Measurements from ENCODE around the gene DCTN1. TPM values are rescaled to one million over a fixed set of nuclear protein-coding genes. Genes with fewer than 3 reads are reported as not detected.

Gene DCTN1
- total RNA-seq, 2 experiments from 2014 or later = 67.3 to 81.4 TPM

DNA sequence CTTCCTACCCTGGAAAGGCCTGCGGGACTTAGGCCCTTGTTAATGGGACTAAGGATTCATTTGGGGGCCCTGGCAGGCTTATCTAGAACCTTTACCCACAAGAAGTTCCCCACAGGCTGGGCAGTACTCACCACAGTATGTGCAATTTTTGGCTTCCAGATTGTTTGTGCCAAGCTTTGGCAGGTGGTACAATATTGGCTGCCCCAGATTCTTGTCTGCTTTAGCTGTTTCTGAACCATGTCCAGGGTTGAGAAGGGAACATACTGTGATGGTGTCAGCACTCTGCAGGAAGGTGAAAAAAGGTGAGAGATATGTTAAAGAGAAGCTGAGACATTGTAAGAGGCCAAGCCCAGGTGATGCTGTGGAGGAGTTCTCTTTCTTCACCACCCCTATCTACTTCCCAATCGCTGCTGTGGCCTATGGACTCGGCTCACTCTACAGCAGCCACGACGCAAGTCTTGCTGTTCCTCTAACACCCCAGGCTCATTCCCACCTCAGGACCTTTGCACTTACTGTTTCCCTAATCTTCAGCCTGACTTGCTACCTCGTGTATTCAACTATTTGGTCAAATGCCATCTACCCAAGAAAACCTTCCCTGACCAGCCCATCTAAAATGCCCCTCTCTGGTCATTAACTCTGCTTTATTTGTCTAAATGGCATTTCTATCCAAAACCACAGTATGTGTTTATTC is 46.1 kb downstream of the DCTN1 start:
- Mint-ChIP-seq H3K9me3 (no peaks in the 10 kb centered on the region), H3K36me3 (ENCODE audit: low read depth) (no peaks in the 10 kb centered on the region), H3K27ac (no peak overlapping the region), H3K4me1 (ENCODE audit: low read depth) (no peaks in the 10 kb centered on the region), H3K27me3 (no peaks in the 10 kb centered on the region), H3K4me3 (no peak overlapping the region)
- CTCF ChIA-PET = interaction anchor here (0.7 to 11.3 kb wide), 53 partner anchors 10 to 557 kb away, joined by 3 to 190 read pairs (median 6); partner anchors contain the start of genes BOLA3, C2orf81, INO80B and SLC4A5
- DNase-seq (no peak), ATAC-seq (no peak)
- intact Hi-C loops (cut with micrococcal nuclease) = loop anchor here (1.0 kb wide), 1 partner anchor 67 kb away; no protein-coding TSS in a partner anchor
- TF ChIP-seq, protein P1, sequence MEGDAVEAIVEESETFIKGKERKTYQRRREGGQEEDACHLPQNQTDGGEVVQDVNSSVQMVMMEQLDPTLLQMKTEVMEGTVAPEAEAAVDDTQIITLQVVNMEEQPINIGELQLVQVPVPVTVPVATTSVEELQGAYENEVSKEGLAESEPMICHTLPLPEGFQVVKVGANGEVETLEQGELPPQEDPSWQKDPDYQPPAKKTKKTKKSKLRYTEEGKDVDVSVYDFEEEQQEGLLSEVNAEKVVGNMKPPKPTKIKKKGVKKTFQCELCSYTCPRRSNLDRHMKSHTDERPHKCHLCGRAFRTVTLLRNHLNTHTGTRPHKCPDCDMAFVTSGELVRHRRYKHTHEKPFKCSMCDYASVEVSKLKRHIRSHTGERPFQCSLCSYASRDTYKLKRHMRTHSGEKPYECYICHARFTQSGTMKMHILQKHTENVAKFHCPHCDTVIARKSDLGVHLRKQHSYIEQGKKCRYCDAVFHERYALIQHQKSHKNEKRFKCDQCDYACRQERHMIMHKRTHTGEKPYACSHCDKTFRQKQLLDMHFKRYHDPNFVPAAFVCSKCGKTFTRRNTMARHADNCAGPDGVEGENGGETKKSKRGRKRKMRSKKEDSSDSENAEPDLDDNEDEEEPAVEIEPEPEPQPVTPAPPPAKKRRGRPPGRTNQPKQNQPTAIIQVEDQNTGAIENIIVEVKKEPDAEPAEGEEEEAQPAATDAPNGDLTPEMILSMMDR (IDR thresholded peaks at IDR 0.05) = no peak
- POLR2A ChIA-PET = interaction anchor here (0.9 kb wide), 1 partner anchor 83 kb away, joined by 3 read pairs; no protein-coding TSS in a partner anchor

DNA sequence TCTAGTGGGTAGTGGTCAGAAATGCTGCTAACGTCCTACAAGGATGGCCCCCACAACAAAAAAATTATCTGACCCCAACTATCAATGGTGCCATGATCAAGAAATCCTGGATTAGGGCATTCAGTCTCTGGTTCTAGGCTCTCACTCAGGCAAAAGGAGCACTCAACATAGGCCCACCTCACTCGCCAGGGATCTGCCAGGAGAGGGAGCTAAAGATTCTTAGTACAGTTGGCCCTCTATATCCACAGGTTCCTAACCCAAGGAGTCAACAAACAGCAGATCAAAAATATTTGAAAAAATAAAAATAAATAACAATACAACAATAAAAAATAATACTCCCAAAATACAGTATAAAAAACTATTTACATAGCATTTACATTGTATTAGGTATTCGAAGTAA is 46.9 kb downstream of the DCTN1 start:
- Mint-ChIP-seq H3K27ac (no peak overlapping the region), H3K9me3 (no peaks in the 10 kb centered on the region), H3K4me1 (ENCODE audit: low read depth) (no peaks in the 10 kb centered on the region), H3K4me3 (no peak overlapping the region), H3K36me3 (ENCODE audit: low read depth) (no peaks in the 10 kb centered on the region), H3K27me3 (no peaks in the 10 kb centered on the region)
- TF ChIP-seq, protein P1 (IDR thresholded peaks at IDR 0.05) = peak; percentile 44
- CTCF ChIA-PET = interaction anchor here (0.7 to 11.3 kb wide), 11 partner anchors 9 to 328 kb away, joined by 3 to 190 read pairs (median 3); partner anchors contain the start of gene SLC4A5
- ATAC-seq (no peak), DNase-seq (peak; percentile 43)
- POLR2A ChIA-PET = no interaction called here
- intact Hi-C loops (cut with micrococcal nuclease) = no loop called here

DNA sequence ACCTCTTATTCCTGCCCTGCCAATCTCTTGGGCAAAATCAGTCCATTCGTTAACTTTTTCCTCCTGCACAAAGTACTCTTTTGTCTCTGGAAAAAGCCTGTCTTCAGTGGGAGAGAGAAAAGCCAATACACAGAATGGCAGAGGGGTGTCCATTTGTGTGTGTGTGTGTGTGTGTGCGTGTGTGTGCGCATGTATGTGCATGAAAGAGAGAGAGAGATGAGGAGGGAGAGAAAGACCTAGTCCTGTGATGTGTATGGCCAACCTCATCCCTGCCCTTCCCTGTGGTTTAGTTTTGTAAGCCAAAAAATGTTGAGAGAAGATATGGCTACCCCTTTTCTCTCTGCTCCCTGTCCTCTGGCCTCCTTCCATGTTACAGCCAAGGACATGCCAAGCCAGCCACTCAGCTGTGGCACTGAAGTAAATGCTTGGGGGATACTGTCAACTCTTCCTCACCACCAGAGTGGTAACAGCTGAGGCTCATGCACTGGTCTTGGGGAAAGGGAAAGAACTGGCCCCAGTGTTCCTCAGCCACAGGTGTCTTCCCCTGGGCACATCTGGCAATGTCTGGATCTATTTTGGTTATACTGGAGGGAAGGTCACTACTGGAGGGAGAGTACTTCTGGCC is 47.4 kb downstream of the DCTN1 start:
- TF ChIP-seq, protein P1 (IDR thresholded peaks at IDR 0.05) = no peak
- H3K4me1 Mint-ChIP-seq (ENCODE audit: low read depth) = no peaks in the 10 kb centered on the region
- H3K9me3 Mint-ChIP-seq = no peaks in the 10 kb centered on the region
- H3K27ac Mint-ChIP-seq = no peak overlapping the region
- no peak for ATAC-seq
- intact Hi-C loops (cut with micrococcal nuclease) = no loop called here
- no peaks in the 10 kb centered on the region for H3K36me3 Mint-ChIP-seq (ENCODE audit: low read depth)
- ChIA-PET POLR2A (no interaction called here), CTCF (interaction anchor here (0.7 to 11.3 kb wide), 10 partner anchors 9 to 328 kb away, joined by 3 to 190 read pairs (median 12); partner anchors contain the start of gene SLC4A5)
- no peak for DNase-seq
- H3K27me3 Mint-ChIP-seq = no peaks in the 10 kb centered on the region
- no peak overlapping the region for H3K4me3 Mint-ChIP-seq

DNA sequence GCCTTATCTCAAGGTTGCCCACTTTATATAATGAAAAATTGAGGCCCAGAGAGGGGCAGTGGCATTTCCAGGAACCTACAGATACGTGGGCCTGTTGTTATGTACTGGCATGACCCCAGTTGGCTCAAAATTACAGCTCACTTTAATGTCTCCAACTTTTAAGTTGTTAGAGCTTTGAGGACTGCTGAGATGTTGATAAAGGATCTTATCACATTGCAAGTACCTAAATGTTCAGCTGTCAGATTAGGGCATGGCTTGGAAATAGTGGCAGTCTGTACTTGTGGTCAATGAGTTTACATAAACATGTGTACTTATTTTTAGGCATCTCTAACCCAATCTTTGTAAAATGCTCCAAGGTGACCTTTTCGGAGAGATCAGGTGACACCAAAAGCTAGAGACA is 51.5 kb downstream of the DCTN1 start:
- TF ChIP-seq, protein P1 (IDR thresholded peaks at IDR 0.05) = no peak
- no peak overlapping the region for H3K27ac Mint-ChIP-seq
- no peaks in the 10 kb centered on the region for H3K27me3 Mint-ChIP-seq
- ATAC-seq (no peak), DNase-seq (no peak)
- H3K4me1 Mint-ChIP-seq (ENCODE audit: low read depth) = no peaks in the 10 kb centered on the region
- no peaks in the 10 kb centered on the region for H3K36me3 Mint-ChIP-seq (ENCODE audit: low read depth)
- ChIA-PET CTCF (interaction anchor here (0.8 to 1.3 kb wide), 3 partner anchors 30 to 504 kb away, joined by 3 to 6 read pairs (median 3); no protein-coding TSS in a partner anchor), POLR2A (no interaction called here)
- H3K9me3 Mint-ChIP-seq = no peaks in the 10 kb centered on the region
- intact Hi-C loops (cut with micrococcal nuclease) = no loop called here
- no peak overlapping the region for H3K4me3 Mint-ChIP-seq

DNA sequence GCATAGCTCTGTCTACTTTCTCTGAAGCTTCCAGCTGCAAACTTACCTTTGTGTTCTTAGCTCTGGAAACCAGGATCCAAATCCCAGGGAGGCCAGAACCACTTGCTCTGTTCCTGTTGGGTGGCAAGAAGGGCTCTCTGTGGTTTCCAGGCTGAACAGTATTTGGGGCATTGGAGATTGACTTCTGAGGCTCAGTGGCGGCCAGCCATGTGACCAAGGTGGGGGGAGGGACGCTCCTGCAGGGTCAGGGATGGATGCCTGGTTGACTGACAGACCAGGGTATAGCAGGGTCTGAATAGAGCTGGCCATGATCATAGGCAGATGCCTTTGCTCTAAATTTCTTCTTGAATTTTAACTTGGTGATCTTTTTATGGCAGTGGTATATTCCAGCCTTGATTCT is 52.0 kb downstream of the DCTN1 start:
- H3K4me3 Mint-ChIP-seq = no peak overlapping the region
- H3K9me3 Mint-ChIP-seq = no peaks in the 10 kb centered on the region
- H3K27ac Mint-ChIP-seq = no peak overlapping the region
- no peaks in the 10 kb centered on the region for H3K4me1 Mint-ChIP-seq (ENCODE audit: low read depth)
- ATAC-seq (no peak), DNase-seq (no peak)
- no peaks in the 10 kb centered on the region for H3K36me3 Mint-ChIP-seq (ENCODE audit: low read depth)
- ChIA-PET POLR2A (interaction anchor here (0.6 kb wide), 1 partner anchor 217 kb away, joined by 3 read pairs; no protein-coding TSS in a partner anchor), CTCF (interaction anchor here (0.8 to 1.3 kb wide), 3 partner anchors 30 to 504 kb away, joined by 3 to 6 read pairs (median 3); no protein-coding TSS in a partner anchor)
- no peaks in the 10 kb centered on the region for H3K27me3 Mint-ChIP-seq
- intact Hi-C loops (cut with micrococcal nuclease) = no loop called here
- TF ChIP-seq, protein P1 (IDR thresholded peaks at IDR 0.05) = no peak

Measured in activated CD8-positive, alpha-beta T cell treated with anti-CD3 and anti-CD28 coated beads for 36 hours (primary cell).